HepG2 (cell line): Measurements from ENCODE around the gene SLC6A16. TPM values are rescaled to one million over a fixed set of nuclear protein-coding genes. Genes with fewer than 3 reads are reported as not detected.

ENCODE experiments used
- ATAC-seq: fragments of 200-7000 bp; cut with Tn5 transposase; 3 replicates; pipeline ENCODE4 v1.9.1; 2020; ENCODE audit warnings: mild to moderate bottlenecking, moderate library complexity
- BruUV-seq: library from RNA; stranded (reverse); fragments of 400-500 nt; replicated peaks from 2 replicates; lab custom pipeline; 2021; lab: Mats Ljungman, UMichigan
- CTCF ChIA-PET: fragments of 300-600 bp; formaldehyde crosslinking; extraction: SDS; loops from one replicate; lab custom pipeline; 2021; ENCODE audit warnings: low total read pairs, inconsistent platforms, low intra/inter-chr PET ratio; lab: Yijun Ruan, JAX
- POLR2A ChIA-PET: fragments of 350-600 bp; sonication (Branson Sonifier 250); formaldehyde crosslinking; loops from one replicate; lab custom pipeline; 2020; ENCODE audit warnings: antibody characterized with exemption, inconsistent platforms; lab: Yijun Ruan, JAX
- DNase-seq: peaks from one replicate; pipeline ENCODE4 v3.0.0-alpha.2; 2015; ENCODE audit warnings: low spot score
- FAIRE-seq: peaks from 3 replicates; lab custom pipeline; 2011; peaks lifted over from hg19 to GRCh38; lab: Jason Lieb, UNC
- H2AFZ ChIP-seq: one replicate; pipeline ENCODE4 v1.6.1; 2011; ENCODE audit warnings: low read length, inconsistent platforms
- H3K27ac ChIP-seq: fragments of 300-600 bp; 3 replicates; pipeline ENCODE4 v1.8.0; 2011; ENCODE audit warnings: mixed run types, mild to moderate bottlenecking, mixed read lengths, low read length, inconsistent platforms; ENCODE audit not compliant: insufficient read depth; ENCODE audit errors: extremely low read length
- H3K27me3 ChIP-seq, 2 experiments: fragments of 200-600 bp in 1 of 2; 2 replicates in 1 of 2; 3 replicates in 1 of 2; pipeline versions ENCODE4 v1.6.0 to v1.8.0; 2011; ENCODE audit warnings: low read length in 2 of 2, mild to moderate bottlenecking in 2 of 2, moderate library complexity in 2 of 2, inconsistent platforms in 1 of 2; ENCODE audit not compliant: insufficient read depth in 2 of 2, control insufficient read depth in 1 of 2
- H3K36me3 ChIP-seq, 2 experiments: fragments of 200-600 bp in 1 of 2; replicated peaks in 1 of 2; 2 replicates in 1 of 2; 3 replicates in 1 of 2; pipeline versions ENCODE4 v1.5.1 to v1.8.0; 2011; ENCODE audit warnings: low read length in 2 of 2, inconsistent platforms in 1 of 2; ENCODE audit not compliant: insufficient read depth in 2 of 2, control insufficient read depth in 1 of 2
- H3K4me1 ChIP-seq: 2 replicates; pipeline ENCODE4 v1.5.1; 2012; ENCODE audit warnings: low read length, inconsistent platforms; ENCODE audit not compliant: insufficient read depth
- H3K4me2 ChIP-seq: 2 replicates; pipeline ENCODE4 v1.6.0; 2011; ENCODE audit warnings: low read depth, low read length, inconsistent platforms
- H3K4me3 ChIP-seq, 3 experiments: fragments of 200-600 bp in 1 of 3; sonication (generic), shearing (Covaris generic) in 1 of 3; replicated peaks in 1 of 3; 2 replicates each; pipeline ENCODE4 v1.5.1; 2011 to 2016; ENCODE audit warnings: low read length in 3 of 3, inconsistent platforms in 2 of 3, low read depth in 2 of 3, mild to moderate bottlenecking in 2 of 3, control low read depth in 1 of 3, mixed read lengths in 1 of 3; ENCODE audit not compliant: insufficient read depth in 1 of 3
- H3K79me2 ChIP-seq: one replicate; pipeline ENCODE4 v1.6.1; 2011; ENCODE audit warnings: low read length, inconsistent platforms; ENCODE audit not compliant: insufficient read depth
- H3K9ac ChIP-seq: 2 replicates; pipeline ENCODE4 v1.6.0; 2011; ENCODE audit warnings: mild to moderate bottlenecking, low read depth, low read length, inconsistent platforms; ENCODE audit not compliant: insufficient read depth
- H3K9me3 ChIP-seq: 2 replicates; pipeline ENCODE4 v1.5.1; 2012; ENCODE audit warnings: mild to moderate bottlenecking, low read length
- H4K20me1 ChIP-seq: 2 replicates; pipeline ENCODE4 v1.6.0; 2011; ENCODE audit warnings: inconsistent platforms, mild to moderate bottlenecking, low read length, moderate library complexity; ENCODE audit not compliant: insufficient read depth
- HIC2 ChIP-seq: sonication (generic); formaldehyde crosslinking; IDR thresholded peaks from 2 replicates; pipeline ENCODE4 v1.9.0; 2022; ENCODE audit warnings: low read depth, missing genetic modification reagents
- HMGA1 ChIP-seq: sonication (generic); formaldehyde crosslinking; conservative IDR thresholded peaks from 2 replicates; pipeline ENCODE4 v1.4.0; 2020; ENCODE audit warnings: missing genetic modification reagents
- NFKB2 ChIP-seq: sonication (generic); formaldehyde crosslinking; IDR thresholded peaks from 2 replicates; pipeline ENCODE4 v1.4.0; 2020; ENCODE audit warnings: missing genetic modification reagents, borderline replicate concordance
- RFX3 ChIP-seq: IDR thresholded peaks from 2 replicates; pipeline ENCODE4 v1.6.1; 2016; ENCODE audit warnings: missing biosample characterization, missing genetic modification reagents
- ZBTB42 ChIP-seq: sonication (generic); formaldehyde crosslinking; IDR thresholded peaks from 2 replicates; pipeline ENCODE4 v1.5.0; 2020; ENCODE audit warnings: mild to moderate bottlenecking, missing genetic modification reagents
- ZFP91 ChIP-seq: sonication (generic); formaldehyde crosslinking; IDR thresholded peaks from 2 replicates; pipeline ENCODE4 v1.9.0; 2022; ENCODE audit warnings: missing genetic modification reagents, mild to moderate bottlenecking, borderline replicate concordance
- ZNF253 ChIP-seq: sonication (generic); formaldehyde crosslinking; IDR thresholded peaks from 2 replicates; pipeline ENCODE4 v1.8.0; 2022; ENCODE audit warnings: mild to moderate bottlenecking, missing genetic modification reagents, borderline replicate concordance
- ZNF329 ChIP-seq: sonication (generic); formaldehyde crosslinking; IDR thresholded peaks from 2 replicates; pipeline ENCODE4 v1.9.0; 2021; ENCODE audit warnings: low read depth, mild to moderate bottlenecking, missing genetic modification reagents
- ZNF556 ChIP-seq: sonication (generic); formaldehyde crosslinking; IDR thresholded peaks from 2 replicates; pipeline ENCODE4 v1.4.0; 2020; ENCODE audit warnings: mild to moderate bottlenecking, missing genetic modification reagents, borderline replicate concordance
- ZNF563 ChIP-seq: sonication (generic); formaldehyde crosslinking; IDR thresholded peaks from 2 replicates; pipeline ENCODE4 v1.8.0; 2022; ENCODE audit warnings: mild to moderate bottlenecking, moderate library complexity, missing genetic modification reagents
- ZNF674 ChIP-seq: sonication (generic); formaldehyde crosslinking; IDR thresholded peaks from 2 replicates; pipeline ENCODE4 v1.5.0; 2020; ENCODE audit warnings: low read depth, mild to moderate bottlenecking, missing genetic modification reagents
- ZNF687 ChIP-seq: sonication (generic); formaldehyde crosslinking; IDR thresholded peaks from 2 replicates; pipeline ENCODE4 v1.5.1; 2020; ENCODE audit warnings: mild to moderate bottlenecking, missing genetic modification reagents, moderate library complexity
- ZSCAN31 ChIP-seq: sonication (generic); formaldehyde crosslinking; IDR thresholded peaks from 2 replicates; pipeline ENCODE4 v1.5.0; 2020; ENCODE audit warnings: low read depth, mild to moderate bottlenecking, missing genetic modification reagents
- ZZZ3 ChIP-seq: sonication (generic); formaldehyde crosslinking; IDR thresholded peaks from 2 replicates; pipeline ENCODE4 v1.4.0; 2020; ENCODE audit warnings: missing genetic modification reagents, mild to moderate bottlenecking, borderline replicate concordance
- WGBS: methylation state at CpG from one replicate; pipeline ENCODE4 v1.1.6; 2017; ENCODE audit warnings: low lambda C conversion rate; 5-methylcytosine and 5-hydroxymethylcytosine counted together
- in situ Hi-C: cut with HindIII; loops from 2 replicates; pipeline ENCODE4 v1.10.0; 2017; ENCODE audit warnings: low pct_unique_long_range_greater_than_20kb; ENCODE audit not compliant: extremely low pct_ligation_motif_present
- intact Hi-C: fragments of 100-400 bp; cut with micrococcal nuclease; formaldehyde crosslinking; loops from one replicate; pipeline ENCODE4 v1.10.0; 2022; ENCODE audit not compliant: unreplicated experiment
- polyA plus RNA-seq, 8 experiments: library from polyadenylated mRNA; depleted of rRNA in 3 of 8; stranded (reverse) in 7 of 8; unstranded in 1 of 8; fragments of >200 nt; fragmentation: Illumina TruSeq in 4 of 8; extraction: Trizol in 4 of 8; gene quantifications; 2 replicates each; pipeline versions ENCODE4 v1.2.1 to v1.2.3, GENCODE V29; 2011 to 2016; ENCODE audit warnings: low read depth in 4 of 8, missing spikeins in 1 of 8, mixed read lengths in 1 of 8; ENCODE audit not compliant: insufficient read depth in 1 of 8
- total RNA-seq, 5 experiments: library from RNA; depleted of rRNA; stranded (reverse); fragments of >200 nt; fragmentation: Illumina TruSeq; extraction: Trizol; gene quantifications; 2 replicates each; pipeline ENCODE4 v1.2.3, GENCODE V29; 2016; ENCODE audit warnings: low read depth in 1 of 5

Gene SLC6A16
- total and polyA plus RNA-seq, 2 of the 13 experiments (the other 11 are each of a cell fraction or from before 2014, with no cell fraction given) = 0.07 to 0.18 TPM

GRCh38 chr19:49256691-49257090 is 68.3 kb downstream of the SLC6A16 start:
- WGBS = 28% methylated on average over 3 of the region's 3 CpGs
- intact Hi-C loops (no loop called here), in situ Hi-C loops (no loop called here)
- H3K27me3 ChIP-seq = peaks cover 2 to 22% of the 10 kb centered on the region in 2 experiments; a peak in 3 of 5 replicates
- no peak for DNase-seq
- no peak overlapping the region for H2AFZ ChIP-seq
- peaks cover 9% of the 10 kb centered on the region for H3K9me3 ChIP-seq
- H3K79me2 ChIP-seq = no peaks in the 10 kb centered on the region
- BruUV-seq = no TSS peak
- no peak for ATAC-seq
- no peaks in the 10 kb centered on the region for H4K20me1 ChIP-seq
- TF ChIP-seq ZNF687 (CRISPR knock-in tag) = no peak
- TF ChIP-seq ZNF253 (CRISPR knock-in tag) = no peak
- TF ChIP-seq ZNF563 (CRISPR knock-in tag) = no peak
- TF ChIP-seq ZNF556 (CRISPR knock-in tag) = no peak
- no peak for TF ChIP-seq RFX3
- no peak for TF ChIP-seq HMGA1 (CRISPR knock-in tag)
- no peak for TF ChIP-seq ZBTB42 (CRISPR knock-in tag)
- no peak for TF ChIP-seq HIC2 (CRISPR knock-in tag)
- TF ChIP-seq ZSCAN31 = no peak
- no peak for TF ChIP-seq NFKB2 (CRISPR knock-in tag)
- TF ChIP-seq ZNF329 (CRISPR knock-in tag) = no peak
- no peak for TF ChIP-seq ZZZ3 (CRISPR knock-in tag)
- no peak for TF ChIP-seq ZNF674 (CRISPR knock-in tag)
- no peak for TF ChIP-seq ZFP91
- CTCF ChIA-PET = no interaction called here
- no peak overlapping the region for H3K27ac ChIP-seq
- H3K36me3 ChIP-seq = no peaks in the 10 kb centered on the region
- H3K4me3 ChIP-seq = no peak overlapping the region
- H3K4me1 ChIP-seq = no peaks in the 10 kb centered on the region
- H3K4me2 ChIP-seq = no peak overlapping the region
- no peak for FAIRE-seq
- H3K9ac ChIP-seq = no peak overlapping the region
- POLR2A ChIA-PET = no interaction called here
